Sigmoid colon (tissue), 7 donors: Measurements from ENCODE around the gene GMPS. TPM values are rescaled to one million over a fixed set of nuclear protein-coding genes. Genes with fewer than 3 reads are reported as not detected.

Experiments
- DNase-seq: peaks from one replicate; pipeline ENCODE4 v3.0.0-alpha.2; 2019
- H3K27ac ChIP-seq, 4 donors: fragments of 200-600 bp; sonication (generic); one replicate each; pipeline ENCODE4 v1.5.1; 2016 to 2019; ENCODE audit warnings: mild to moderate bottlenecking in 1 of 4
- H3K27me3 ChIP-seq, 3 donors: fragments of 200-600 bp; sonication (generic); one replicate each; pipeline ENCODE4 v1.5.1; 2019; ENCODE audit warnings: mild to moderate bottlenecking in 1 of 3
- H3K36me3 ChIP-seq, 4 donors: fragments of 200-600 bp; sonication (generic); one replicate each; pipeline ENCODE4 v1.5.1; 2016 to 2019
- H3K4me1 ChIP-seq, 4 donors: fragments of 200-600 bp; sonication (generic); one replicate each; pipeline ENCODE4 v1.5.1; 2017 to 2019
- H3K4me3 ChIP-seq, 4 donors: fragments of 200-600 bp; sonication (generic); one replicate each; pipeline ENCODE4 v1.5.1; 2017 to 2019; ENCODE audit warnings: mild to moderate bottlenecking in 2 of 4, moderate library complexity in 1 of 4
- H3K9me3 ChIP-seq, 4 donors: fragments of 200-600 bp in 3 of 4; sonication (generic) in 3 of 4; one replicate each; pipeline versions ENCODE4 v1.5.1 to v1.6.1; 2013 to 2019
- EP300 ChIP-seq, 4 donors: sonication (generic); formaldehyde crosslinking; IDR thresholded peaks; one replicate each; pipeline ENCODE4 v1.6.1; 2017; ENCODE audit warnings: antibody characterized with exemption in 4 of 4
- POLR2A ChIP-seq, 2 donors: fragments of 450-650 bp; IDR thresholded peaks; one replicate each; pipeline ENCODE4 v1.6.1; 2016; ENCODE audit warnings: antibody characterized with exemption in 2 of 2, mild to moderate bottlenecking in 2 of 2, moderate library complexity in 2 of 2
- POLR2AphosphoS5 ChIP-seq, 4 donors: sonication (generic); formaldehyde crosslinking; IDR thresholded peaks; one replicate each; pipeline ENCODE4 v1.6.1; 2017; ENCODE audit warnings: antibody characterized with exemption in 4 of 4
- WGBS, 2 donors: extraction: QIAGEN DNeasy Blood & Tissue Kit; methylation state at CpG; one replicate each; pipeline ENCODE4 v1.1.7; 2013; 5-methylcytosine and 5-hydroxymethylcytosine counted together
- intact Hi-C: fragments of 100-400 bp; cut with DNase I; formaldehyde crosslinking; loops from one replicate; pipeline ENCODE4 v1.15.1; 2023
- polyA plus RNA-seq, 3 donors: library from polyadenylated mRNA; stranded (reverse); fragments of 200-250 nt; gene quantifications; one replicate each; pipeline ENCODE4 v1.2.3, GENCODE V29; 2013
- total RNA-seq, 4 donors: library from RNA; depleted of rRNA; stranded (reverse); fragments of >200 nt; gene quantifications; one replicate each; pipeline ENCODE4 v1.1.0, GENCODE V29; 2016
- TF ChIP-seq, protein P1 (sequence below), 4 experiments: fragments of 450-650 bp in 3 of 4; fragments of 200-600 bp in 1 of 4; IDR thresholded peaks; one replicate each; pipeline ENCODE4 v1.5.1; 2016 to 2019; ENCODE audit warnings: antibody characterized with exemption in 4 of 4, mild to moderate bottlenecking in 3 of 4, moderate library complexity in 2 of 4
- donor health status: healthy with polysubstance abuse.
- donor health status: Bipolar disorder and iron deficiency.
- donor health status: healthy.

The GMPS gene
- total and polyA plus RNA-seq, 7 donors, result 12.7 to 45.7 (median 25.6) TPM

DNA sequence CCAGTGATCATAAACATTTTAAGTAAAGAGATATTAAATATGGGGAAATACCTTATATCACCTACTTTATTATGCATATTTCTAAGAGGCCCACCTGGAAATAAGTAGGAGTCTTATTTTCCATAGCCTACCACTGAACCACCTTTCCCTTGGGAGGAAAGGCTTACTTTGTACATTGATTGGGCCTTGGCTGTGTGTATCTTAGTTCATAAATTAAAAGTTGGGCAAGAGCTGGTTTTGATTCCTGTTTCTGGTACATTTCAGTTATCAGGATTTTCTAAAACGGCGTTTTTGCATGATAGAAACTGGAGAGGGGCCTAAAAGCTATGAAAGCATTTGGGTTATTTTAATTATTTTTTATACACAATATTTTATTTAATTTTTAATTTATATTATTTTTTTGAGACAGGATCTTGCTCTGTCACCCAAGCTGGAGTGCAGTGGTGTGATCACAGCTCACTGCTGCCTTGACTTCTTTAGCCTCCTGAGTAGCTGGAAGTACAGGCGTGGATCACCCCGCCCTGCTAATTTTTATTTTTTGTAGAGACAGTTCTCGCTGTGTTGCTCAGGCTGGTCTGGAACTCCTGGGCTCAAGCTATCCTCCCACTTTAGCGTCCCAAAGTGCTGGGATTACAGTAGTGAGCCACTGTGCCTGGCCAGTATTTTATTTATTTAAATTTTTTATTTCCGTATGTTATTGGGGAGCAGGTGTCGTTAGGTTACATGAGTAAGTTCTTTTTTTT lies 2.6 kb downstream of the GMPS start:
- no peaks in the 10 kb centered on the region for H3K27me3 ChIP-seq
- H3K36me3 ChIP-seq, result no peaks in the 10 kb centered on the region
- TF ChIP-seq, protein P1, sequence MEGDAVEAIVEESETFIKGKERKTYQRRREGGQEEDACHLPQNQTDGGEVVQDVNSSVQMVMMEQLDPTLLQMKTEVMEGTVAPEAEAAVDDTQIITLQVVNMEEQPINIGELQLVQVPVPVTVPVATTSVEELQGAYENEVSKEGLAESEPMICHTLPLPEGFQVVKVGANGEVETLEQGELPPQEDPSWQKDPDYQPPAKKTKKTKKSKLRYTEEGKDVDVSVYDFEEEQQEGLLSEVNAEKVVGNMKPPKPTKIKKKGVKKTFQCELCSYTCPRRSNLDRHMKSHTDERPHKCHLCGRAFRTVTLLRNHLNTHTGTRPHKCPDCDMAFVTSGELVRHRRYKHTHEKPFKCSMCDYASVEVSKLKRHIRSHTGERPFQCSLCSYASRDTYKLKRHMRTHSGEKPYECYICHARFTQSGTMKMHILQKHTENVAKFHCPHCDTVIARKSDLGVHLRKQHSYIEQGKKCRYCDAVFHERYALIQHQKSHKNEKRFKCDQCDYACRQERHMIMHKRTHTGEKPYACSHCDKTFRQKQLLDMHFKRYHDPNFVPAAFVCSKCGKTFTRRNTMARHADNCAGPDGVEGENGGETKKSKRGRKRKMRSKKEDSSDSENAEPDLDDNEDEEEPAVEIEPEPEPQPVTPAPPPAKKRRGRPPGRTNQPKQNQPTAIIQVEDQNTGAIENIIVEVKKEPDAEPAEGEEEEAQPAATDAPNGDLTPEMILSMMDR (IDR thresholded peaks at IDR 0.05), result no peak
- TF ChIP-seq POLR2A (IDR thresholded peaks at IDR 0.05), result no peak
- no peak for TF ChIP-seq EP300 (IDR thresholded peaks at IDR 0.05)
- TF ChIP-seq POLR2AphosphoS5 (IDR thresholded peaks at IDR 0.05), result no peak
- no peak overlapping the region for H3K4me3 ChIP-seq
- intact Hi-C loops, result loop anchor here (5.0 kb wide), 1 partner anchor 66 kb away; the partner anchor contains the start of gene C3orf33
- 81 to 85% methylated on average over 8 of the region's 8 CpGs for WGBS, 2 donors
- H3K27ac ChIP-seq, result no peak overlapping the region
- H3K4me1 ChIP-seq, result peaks cover 0 to 41% (median 28%) of the 10 kb centered on the region in 4 donors
- DNase-seq, result no peak
- H3K9me3 ChIP-seq, result no peaks in the 10 kb centered on the region

DNA sequence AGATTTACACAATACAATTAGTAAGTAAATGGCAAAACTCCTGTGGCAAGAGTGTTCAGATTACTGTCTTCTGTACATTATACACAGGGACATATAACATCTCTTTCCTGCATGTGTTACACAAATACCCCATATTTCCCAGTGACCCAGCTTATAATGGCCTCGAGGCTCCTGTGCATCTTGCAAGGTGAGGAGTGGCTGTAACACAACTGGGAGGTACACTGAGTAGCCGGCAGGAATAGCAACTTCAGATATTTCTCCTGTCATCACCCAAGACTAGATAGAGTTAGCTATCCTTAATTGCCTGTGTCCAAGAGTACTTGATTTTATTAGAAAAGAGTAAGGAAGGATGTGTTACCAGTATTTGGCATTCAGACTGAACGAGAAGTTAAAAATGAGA lies 5.6 kb downstream of the GMPS start:
- H3K4me3 ChIP-seq, result no peak overlapping the region
- no peaks in the 10 kb centered on the region for H3K9me3 ChIP-seq
- 57 to 74% methylated on average over 3 of the region's 3 CpGs for WGBS, 2 donors
- H3K4me1 ChIP-seq, result peaks cover 0 to 32% (median 20%) of the 10 kb centered on the region in 4 donors
- H3K36me3 ChIP-seq, result no peaks in the 10 kb centered on the region
- DNase-seq, result no peak
- intact Hi-C loops, result no loop called here
- no peak overlapping the region for H3K27ac ChIP-seq
- no peaks in the 10 kb centered on the region for H3K27me3 ChIP-seq
- TF ChIP-seq EP300 (IDR thresholded peaks at IDR 0.05) (no peak), POLR2AphosphoS5 (IDR thresholded peaks at IDR 0.05) (no peak), POLR2A (IDR thresholded peaks at IDR 0.05) (no peak)
- TF ChIP-seq, protein P1 (IDR thresholded peaks at IDR 0.05), result no peak

DNA sequence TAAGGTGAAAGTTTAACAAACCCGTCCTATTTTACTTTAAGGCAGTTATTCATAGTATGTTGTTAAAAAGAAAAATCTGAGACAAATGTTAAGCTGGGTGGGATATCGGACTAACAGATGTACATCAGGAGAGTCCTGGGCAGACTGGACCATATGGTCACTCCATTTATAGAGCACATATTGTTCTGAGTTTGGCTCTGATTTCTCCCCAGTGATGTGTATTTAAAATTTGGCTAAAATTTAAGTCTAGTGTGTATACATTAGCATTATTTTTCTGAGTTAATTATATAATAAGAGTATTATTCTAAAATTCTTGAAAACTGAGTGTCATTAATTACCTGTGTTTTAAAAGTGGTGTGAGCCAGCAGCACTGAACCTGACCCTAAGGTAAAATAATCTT lies 6.1 kb downstream of the GMPS start:
- Histone ChIP-seq H3K4me3 (no peak overlapping the region), H3K9me3 (no peaks in the 10 kb centered on the region), H3K36me3 (no peaks in the 10 kb centered on the region), H3K4me1 (peaks cover 0 to 32% (median 20%) of the 10 kb centered on the region in 4 donors), H3K27me3 (no peaks in the 10 kb centered on the region), H3K27ac (no peak overlapping the region)
- 84 to 92% methylated on average over 2 of the region's 2 CpGs for WGBS, 2 donors
- TF ChIP-seq EP300 (IDR thresholded peaks at IDR 0.05) (no peak), POLR2AphosphoS5 (IDR thresholded peaks at IDR 0.05) (no peak), POLR2A (IDR thresholded peaks at IDR 0.05) (no peak)
- TF ChIP-seq, protein P1 (IDR thresholded peaks at IDR 0.05), result no peak
- DNase-seq, result no peak
- intact Hi-C loops, result no loop called here

DNA sequence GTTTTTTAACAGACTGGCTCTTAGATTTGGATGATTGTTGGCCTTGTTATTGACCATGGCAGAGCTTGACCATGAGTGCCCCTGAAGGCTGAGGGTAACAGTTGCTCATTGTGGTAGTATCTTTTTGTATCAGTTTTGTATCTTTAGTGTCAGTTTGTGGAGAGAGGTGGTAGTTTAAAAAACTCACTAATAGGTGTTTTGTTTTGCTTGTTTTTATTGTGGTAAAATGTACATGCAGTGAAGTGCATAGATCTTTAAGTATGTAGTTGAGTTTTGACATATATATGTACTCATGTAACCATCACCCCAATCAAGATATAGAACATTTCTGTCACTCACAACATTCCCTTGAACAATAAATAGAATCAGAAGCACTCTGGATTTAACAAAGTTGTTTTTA lies 9.8 kb downstream of the GMPS start:
- Histone ChIP-seq H3K27ac (no peak overlapping the region), H3K36me3 (no peaks in the 10 kb centered on the region), H3K9me3 (no peaks in the 10 kb centered on the region), H3K4me3 (no peak overlapping the region), H3K4me1 (peaks cover 0 to 10% (median 3%) of the 10 kb centered on the region in 4 donors), H3K27me3 (no peaks in the 10 kb centered on the region)
- no peak for DNase-seq
- intact Hi-C loops, result no loop called here
- TF ChIP-seq EP300 (IDR thresholded peaks at IDR 0.05), result no peak
- TF ChIP-seq, protein P1 (IDR thresholded peaks at IDR 0.05), result no peak

DNA sequence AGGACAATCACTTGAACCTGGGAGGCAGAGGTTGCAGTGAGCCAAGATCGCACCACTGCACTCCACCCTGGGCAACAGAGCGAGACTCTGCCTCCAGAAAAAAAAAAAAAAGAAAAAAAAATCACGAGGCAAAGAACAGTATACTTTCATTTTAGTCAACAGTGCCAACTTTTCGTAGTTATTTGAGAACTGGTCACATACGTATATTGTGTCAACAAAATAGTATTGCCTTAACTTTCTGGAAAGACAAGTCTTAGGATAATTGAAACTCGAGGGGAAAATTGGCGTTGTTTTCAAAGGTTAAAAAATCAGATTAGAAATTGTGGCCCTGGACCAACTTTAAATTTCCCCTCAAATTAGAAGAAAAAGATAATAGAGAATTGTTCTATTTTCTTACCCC lies 13.8 kb downstream of the GMPS start:
- WGBS, 2 donors, result 22 to 70% methylated on average over 7 of the region's 7 CpGs
- intact Hi-C loops, result no loop called here
- no peaks in the 10 kb centered on the region for H3K36me3 ChIP-seq
- no peaks in the 10 kb centered on the region for H3K9me3 ChIP-seq
- no peak overlapping the region for H3K4me3 ChIP-seq
- TF ChIP-seq POLR2AphosphoS5 (IDR thresholded peaks at IDR 0.05) (no peak), EP300 (IDR thresholded peaks at IDR 0.05) (no peak), POLR2A (IDR thresholded peaks at IDR 0.05) (no peak)
- TF ChIP-seq, protein P1 (IDR thresholded peaks at IDR 0.05), result no peak
- H3K27me3 ChIP-seq, result no peaks in the 10 kb centered on the region
- H3K4me1 ChIP-seq, result peaks cover 0 to 2% (median 0%) of the 10 kb centered on the region in 4 donors
- no peak overlapping the region for H3K27ac ChIP-seq
- DNase-seq, result no peak
